Tibial nerve (tissue), 4 donors: Measurements from ENCODE around the gene COL11A2.

Source experiments
- EP300 ChIP-seq, 2 donors: sonication (generic); formaldehyde crosslinking; IDR thresholded peaks; one replicate each; pipeline ENCODE4 v1.6.1; 2017; ENCODE audit warnings: antibody characterized with exemption in 2 of 2, mild to moderate bottlenecking in 1 of 2
- POLR2A ChIP-seq, 2 donors: fragments of 450-650 bp; IDR thresholded peaks; one replicate each; pipeline ENCODE4 v1.6.1; 2017; ENCODE audit warnings: antibody characterized with exemption in 2 of 2, mild to moderate bottlenecking in 2 of 2, moderate library complexity in 2 of 2
- TF ChIP-seq, protein P1 (sequence below), 5 experiments: fragments of 200-600 bp in 3 of 5; fragments of 450-650 bp in 2 of 5; sonication (generic) in 3 of 5; IDR thresholded peaks; one replicate each; pipeline ENCODE4 v1.5.1; 2016 to 2019; ENCODE audit warnings: antibody characterized with exemption in 5 of 5, mild to moderate bottlenecking in 3 of 5, moderate library complexity in 2 of 5

DNA sequence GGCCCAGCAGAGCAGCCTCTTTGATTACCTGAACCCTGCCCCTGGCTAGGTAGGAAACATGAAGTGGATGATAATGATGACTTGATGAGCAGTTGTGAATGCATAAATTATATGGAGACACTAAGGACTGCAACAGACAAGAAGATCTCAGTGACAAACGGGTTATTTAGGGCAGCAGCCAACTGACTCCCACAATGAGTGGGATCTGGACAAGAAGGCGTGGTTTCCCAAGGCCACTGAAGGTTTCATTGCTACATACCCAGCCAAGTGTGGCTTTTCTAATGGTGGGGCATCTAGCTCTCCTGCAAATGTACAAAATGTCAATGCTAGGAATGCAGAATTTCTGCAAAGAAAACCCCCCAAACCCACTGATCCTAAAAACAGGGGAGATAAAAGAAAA, 45.5 kb upstream of the COL11A2 start:
- TF ChIP-seq POLR2A (IDR thresholded peaks at IDR 0.05) (no peak), EP300 (IDR thresholded peaks at IDR 0.05) (no peak)
- TF ChIP-seq, protein P1, sequence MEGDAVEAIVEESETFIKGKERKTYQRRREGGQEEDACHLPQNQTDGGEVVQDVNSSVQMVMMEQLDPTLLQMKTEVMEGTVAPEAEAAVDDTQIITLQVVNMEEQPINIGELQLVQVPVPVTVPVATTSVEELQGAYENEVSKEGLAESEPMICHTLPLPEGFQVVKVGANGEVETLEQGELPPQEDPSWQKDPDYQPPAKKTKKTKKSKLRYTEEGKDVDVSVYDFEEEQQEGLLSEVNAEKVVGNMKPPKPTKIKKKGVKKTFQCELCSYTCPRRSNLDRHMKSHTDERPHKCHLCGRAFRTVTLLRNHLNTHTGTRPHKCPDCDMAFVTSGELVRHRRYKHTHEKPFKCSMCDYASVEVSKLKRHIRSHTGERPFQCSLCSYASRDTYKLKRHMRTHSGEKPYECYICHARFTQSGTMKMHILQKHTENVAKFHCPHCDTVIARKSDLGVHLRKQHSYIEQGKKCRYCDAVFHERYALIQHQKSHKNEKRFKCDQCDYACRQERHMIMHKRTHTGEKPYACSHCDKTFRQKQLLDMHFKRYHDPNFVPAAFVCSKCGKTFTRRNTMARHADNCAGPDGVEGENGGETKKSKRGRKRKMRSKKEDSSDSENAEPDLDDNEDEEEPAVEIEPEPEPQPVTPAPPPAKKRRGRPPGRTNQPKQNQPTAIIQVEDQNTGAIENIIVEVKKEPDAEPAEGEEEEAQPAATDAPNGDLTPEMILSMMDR (IDR thresholded peaks at IDR 0.05): no peak
